Daoy (cell line): ENCODE measurements around the gene EFCAB7. TPM values are rescaled to one million over a fixed set of nuclear protein-coding genes. Genes with fewer than 3 reads are reported as not detected.
"Not testable (repeated sequence)": the region's sequence is repeated elsewhere in the genome, so short reads cannot be mapped to it uniquely, and the experiment has no call there.

Source experiments
- DNase-seq: peaks from one replicate; pipeline ENCODE4 v3.0.0-alpha.2; 2015; ENCODE audit warnings: low read depth
- total RNA-seq: library from RNA; depleted of rRNA; stranded (reverse); fragments of >200 nt; shearing (Covaris generic); gene quantifications from 2 replicates; pipeline ENCODE4 v1.2.3, GENCODE V29; 2014

EFCAB7 gene
- total RNA-seq, 1 experiment from 2014 or later: 14.5 TPM

GRCh38 chr1:63548877-63549276 lies 25.6 kb downstream of the EFCAB7 start:
- no peak for DNase-seq

- no peak for DNase-seq
Measured at GRCh38 chr1:63555480-63555879, 32.2 kb downstream of the EFCAB7 start.

- DNase-seq: peak; percentile 36
Measured at GRCh38 chr1:63557365-63557987, 34.2 kb downstream of the EFCAB7 start.

- DNase-seq: no peak
Measured at GRCh38 chr1:63559357-63559756, 36.0 kb downstream of the EFCAB7 start.

GRCh38 chr1:63563745-63564144 lies 40.4 kb downstream of the EFCAB7 start:
- DNase-seq: no peak

GRCh38 chr1:63569068-63569467 lies 45.7 kb downstream of the EFCAB7 start:
- no peak for DNase-seq

GRCh38 chr1:63569640-63570316 lies 46.5 kb downstream of the EFCAB7 start:
- DNase-seq: no peak

- not testable (repeated sequence) for DNase-seq
Measured at GRCh38 chr1:63572686-63573085, 49.4 kb downstream of the EFCAB7 start.

GRCh38 chr1:63574203-63574796 lies 51.0 kb downstream of the EFCAB7 start:
- not testable (repeated sequence) for DNase-seq

- no peak for DNase-seq
Measured at GRCh38 chr1:63575340-63575826, 52.1 kb downstream of the EFCAB7 start.

- not testable (repeated sequence) for DNase-seq
Measured at GRCh38 chr1:63586326-63586725, 63.0 kb downstream of the EFCAB7 start.

- no peak for DNase-seq
Measured at GRCh38 chr1:63590166-63590560, 66.8 kb downstream of the EFCAB7 start.

GRCh38 chr1:63592536-63593302 lies 69.4 kb downstream of the EFCAB7 start:
- no peak for DNase-seq

- DNase-seq: peak; percentile 88
Measured at GRCh38 chr1:63593303-63593885, 70.1 kb downstream of the EFCAB7 start, which contains the start of gene PGM1. Gene PGM1, plus strand, starts transcription at chr1:63593411. Its CDS starts 78 bp downstream, at chr1:63593489.

- peak; percentile 68 for DNase-seq
Measured at GRCh38 chr1:63593886-63594605, 70.7 kb downstream of the EFCAB7 start.

- DNase-seq: no peak
Measured at GRCh38 chr1:63595435-63595834, 72.1 kb downstream of the EFCAB7 start.

GRCh38 chr1:63599799-63600198 lies 76.5 kb downstream of the EFCAB7 start:
- DNase-seq: no peak

GRCh38 chr1:63600248-63600647 lies 76.9 kb downstream of the EFCAB7 start:
- no peak for DNase-seq

GRCh38 chr1:63601061-63601460 lies 77.7 kb downstream of the EFCAB7 start:
- no peak for DNase-seq

GRCh38 chr1:63601463-63601862 lies 78.1 kb downstream of the EFCAB7 start:
- DNase-seq: no peak

- no peak for DNase-seq
Measured at GRCh38 chr1:63601912-63602311, 78.6 kb downstream of the EFCAB7 start.
